NCI-H128 (cell line): ENCODE measurements around the gene LCN10.
"Not testable (repeated sequence)": the region's sequence is repeated elsewhere in the genome, so short reads cannot be mapped to it uniquely, and the experiment has no call there.

Experiments
- DNase-seq: peaks from one replicate; lab custom pipeline; 2025; ENCODE audit not compliant: unreplicated experiment; lab: John Stamatoyannopoulos, UW

Gene LCN10

GRCh38 chr9:136773386-136774044 is 30.8 kb upstream of the LCN10 start:
- DNase-seq, result no peak

GRCh38 chr9:136771907-136772415 is 29.2 kb upstream of the LCN10 start:
- DNase-seq, result no peak

- DNase-seq, result no peak
Observed at GRCh38 chr9:136769710-136770191, 27.0 kb upstream of the LCN10 start.

GRCh38 chr9:136766410-136767120 is 23.8 kb upstream of the LCN10 start:
- DNase-seq, result not testable (repeated sequence)

GRCh38 chr9:136765745-136766409 is 23.1 kb upstream of the LCN10 start:
- DNase-seq, result not testable (repeated sequence)

GRCh38 chr9:136765041-136765440 is 22.3 kb upstream of the LCN10 start:
- no peak for DNase-seq

GRCh38 chr9:136764301-136764891 is 21.7 kb upstream of the LCN10 start, which contains the start of gene LCN15:
LCN15 (minus strand) TSS chr9:136764518; CDS start chr9:136764488, 30 bp downstream.
- no peak for DNase-seq

- no peak for DNase-seq
Observed at GRCh38 chr9:136763649-136764035, 20.9 kb upstream of the LCN10 start.

GRCh38 chr9:136762915-136763648 is 20.3 kb upstream of the LCN10 start:
- no peak for DNase-seq

GRCh38 chr9:136762221-136762691 is 19.5 kb upstream of the LCN10 start:
- DNase-seq, result no peak

GRCh38 chr9:136761545-136761981 is 18.8 kb upstream of the LCN10 start:
- no peak for DNase-seq

- not testable (repeated sequence) for DNase-seq
Observed at GRCh38 chr9:136760834-136761544, 18.2 kb upstream of the LCN10 start.

- no peak for DNase-seq
Observed at GRCh38 chr9:136760424-136760823, 17.7 kb upstream of the LCN10 start.

- DNase-seq, result no peak
Observed at GRCh38 chr9:136759436-136760325, 16.9 kb upstream of the LCN10 start.

- no peak for DNase-seq
Observed at GRCh38 chr9:136759001-136759400, 16.3 kb upstream of the LCN10 start.

GRCh38 chr9:136757751-136758140 is 15.0 kb upstream of the LCN10 start:
- no peak for DNase-seq

GRCh38 chr9:136757328-136757727 is 14.6 kb upstream of the LCN10 start:
- DNase-seq, result no peak

- DNase-seq, result no peak
Observed at GRCh38 chr9:136756836-136757235, 14.1 kb upstream of the LCN10 start.

GRCh38 chr9:136756134-136756438 is 13.3 kb upstream of the LCN10 start:
- DNase-seq, result no peak
